Activated CD4-positive, alpha-beta memory T cell treated with anti-CD3 and anti-CD28 coated beads, Interleukin-2, amount 10 ng/mL, durations not matched to agents 7 days and 5 days (primary cell): ENCODE results near the gene AHSP. TPM values are rescaled to one million over a fixed set of nuclear protein-coding genes. Genes with fewer than 3 reads are reported as not detected.

Source experiments
- CTCF ChIA-PET: fragments of 350-600 bp; sonication (Branson Sonifier 250); formaldehyde crosslinking; loops from one replicate; lab custom pipeline; 2021; ENCODE audit warnings: antibody characterized with exemption, inconsistent platforms; lab: Charles Lee
- POLR2A ChIA-PET: fragments of 350-600 bp; sonication (Branson Sonifier 250); formaldehyde crosslinking; loops from one replicate; lab custom pipeline; 2021; ENCODE audit warnings: antibody characterized with exemption; lab: Charles Lee
- DNase-seq: peaks from one replicate; pipeline ENCODE4 v3.0.0-alpha.2; 2020
- H3K27ac Mint-ChIP-seq: one replicate; pipeline ENCODE4 v1.8.0; 2021; ENCODE audit warnings: mild to moderate bottlenecking, mixed read lengths
- H3K27me3 Mint-ChIP-seq: one replicate; pipeline ENCODE4 v1.8.0; 2021; ENCODE audit warnings: mixed read lengths
- H3K36me3 Mint-ChIP-seq: one replicate; pipeline ENCODE4 v1.8.0; 2021; ENCODE audit warnings: low read depth, mixed read lengths
- H3K4me1 Mint-ChIP-seq: one replicate; pipeline ENCODE4 v1.8.0; 2021; ENCODE audit warnings: mixed read lengths
- H3K4me3 Mint-ChIP-seq: one replicate; pipeline ENCODE4 v1.8.0; 2021; ENCODE audit warnings: mild to moderate bottlenecking, mixed read lengths
- H3K9me3 Mint-ChIP-seq: one replicate; pipeline ENCODE4 v1.8.0; 2021; ENCODE audit warnings: mixed read lengths
- total RNA-seq, 2 experiments: library from RNA; stranded (reverse); gene quantifications; one replicate each; pipeline ENCODE4 v1.2.3, GENCODE V29; 2021

Gene AHSP
- total RNA-seq, 2 experiments from 2014 or later, result not detected

- Mint-ChIP-seq H3K4me3 (no peak overlapping the region), H3K27me3 (peaks cover 7% of the 10 kb centered on the region), H3K27ac (no peak overlapping the region), H3K9me3 (no peaks in the 10 kb centered on the region), H3K4me1 (peaks cover 12% of the 10 kb centered on the region), H3K36me3 (peaks cover 11% of the 10 kb centered on the region)
- CTCF ChIA-PET, result interaction anchor here (1.8 kb wide), 1 partner anchor 28 kb away, joined by 10 read pairs; no protein-coding TSS in a partner anchor
- no peak for DNase-seq
- POLR2A ChIA-PET, result interaction anchor here (0.9 to 4.2 kb wide), 5 partner anchors 9 to 29 kb away, joined by 3 to 19 read pairs (median 10); partner anchors contain the start of gene RUSF1
Measured at GRCh38 chr16:31488468-31489297, 39.0 kb upstream of the AHSP start.

- Mint-ChIP-seq H3K4me3 (no peak overlapping the region), H3K4me1 (peaks cover 12% of the 10 kb centered on the region), H3K9me3 (no peaks in the 10 kb centered on the region), H3K36me3 (peaks cover 11% of the 10 kb centered on the region), H3K27ac (no peak overlapping the region), H3K27me3 (peaks cover 7% of the 10 kb centered on the region)
- POLR2A ChIA-PET, result interaction anchor here (1.0 to 4.2 kb wide), 4 partner anchors 10 to 29 kb away, joined by 3 to 19 read pairs (median 6); partner anchors contain the start of gene RUSF1
- CTCF ChIA-PET, result no interaction called here
- DNase-seq, result no peak
Measured at GRCh38 chr16:31489298-31489564, 38.5 kb upstream of the AHSP start.

GRCh38 chr16:31489616-31490584, 37.8 kb upstream of the AHSP start:
- peaks cover 12% of the 10 kb centered on the region for H3K4me1 Mint-ChIP-seq
- peaks cover 7% of the 10 kb centered on the region for H3K27me3 Mint-ChIP-seq
- peaks cover 11% of the 10 kb centered on the region for H3K36me3 Mint-ChIP-seq
- no peaks in the 10 kb centered on the region for H3K9me3 Mint-ChIP-seq
- CTCF ChIA-PET, result interaction anchor here (0.6 to 1.2 kb wide), 2 partner anchors 35 to 272 kb away, joined by 3 read pairs; no protein-coding TSS in a partner anchor
- POLR2A ChIA-PET, result interaction anchor here (1.0 to 3.4 kb wide), 4 partner anchors 10 to 30 kb away, joined by 3 to 10 read pairs (median 3); partner anchors contain the start of gene RUSF1
- no peak overlapping the region for H3K27ac Mint-ChIP-seq
- H3K4me3 Mint-ChIP-seq, result peak overlapping the region; percentile 5
- DNase-seq, result no peak

GRCh38 chr16:31491778-31492418, 35.8 kb upstream of the AHSP start:
- DNase-seq, result no peak
- Mint-ChIP-seq H3K36me3 (peaks cover 11% of the 10 kb centered on the region), H3K9me3 (no peaks in the 10 kb centered on the region), H3K27me3 (no peaks in the 10 kb centered on the region), H3K4me3 (no peak overlapping the region), H3K4me1 (peaks cover 7% of the 10 kb centered on the region), H3K27ac (no peak overlapping the region)
- ChIA-PET POLR2A (interaction anchor here (3.4 kb wide), 1 partner anchor 16 kb away, joined by 10 read pairs; the partner anchor contains the start of gene RUSF1), CTCF (interaction anchor here (1.2 to 1.4 kb wide), 2 partner anchors 11 to 377 kb away, joined by 4 to 7 read pairs; no protein-coding TSS in a partner anchor)

GRCh38 chr16:31493506-31494125, 34.1 kb upstream of the AHSP start:
- no peak for DNase-seq
- Mint-ChIP-seq H3K27me3 (no peaks in the 10 kb centered on the region), H3K27ac (no peak overlapping the region), H3K4me3 (no peak overlapping the region), H3K4me1 (no peaks in the 10 kb centered on the region), H3K36me3 (peaks cover 17% of the 10 kb centered on the region), H3K9me3 (no peaks in the 10 kb centered on the region)
- ChIA-PET POLR2A (no interaction called here), CTCF (no interaction called here)

- Mint-ChIP-seq H3K36me3 (peaks cover 17% of the 10 kb centered on the region), H3K9me3 (no peaks in the 10 kb centered on the region), H3K4me3 (no peak overlapping the region), H3K27me3 (no peaks in the 10 kb centered on the region), H3K27ac (no peak overlapping the region), H3K4me1 (no peaks in the 10 kb centered on the region)
- no peak for DNase-seq
- CTCF ChIA-PET, result no interaction called here
- POLR2A ChIA-PET, result interaction anchor here (0.9 to 1.4 kb wide), 2 partner anchors 10 to 12 kb away, joined by 3 read pairs; partner anchors contain the start of gene RUSF1
Measured at GRCh38 chr16:31496670-31497069, 31.0 kb upstream of the AHSP start.

GRCh38 chr16:31498493-31498892, 29.2 kb upstream of the AHSP start:
- no peaks in the 10 kb centered on the region for H3K4me1 Mint-ChIP-seq
- H3K36me3 Mint-ChIP-seq, result peaks cover 18% of the 10 kb centered on the region
- CTCF ChIA-PET, result no interaction called here
- no peaks in the 10 kb centered on the region for H3K9me3 Mint-ChIP-seq
- no peak for DNase-seq
- H3K27me3 Mint-ChIP-seq, result no peaks in the 10 kb centered on the region
- H3K27ac Mint-ChIP-seq, result no peak overlapping the region
- POLR2A ChIA-PET, result no interaction called here
- no peak overlapping the region for H3K4me3 Mint-ChIP-seq

- Mint-ChIP-seq H3K9me3 (no peaks in the 10 kb centered on the region), H3K36me3 (peaks cover 17% of the 10 kb centered on the region), H3K27me3 (no peaks in the 10 kb centered on the region), H3K4me1 (peaks cover 8% of the 10 kb centered on the region), H3K4me3 (no peak overlapping the region), H3K27ac (no peak overlapping the region)
- no peak for DNase-seq
- ChIA-PET POLR2A (interaction anchor here (1.7 kb wide), 1 partner anchor 13 kb away, joined by 5 read pairs; no protein-coding TSS in a partner anchor), CTCF (no interaction called here)
Measured at GRCh38 chr16:31499928-31500327, 27.8 kb upstream of the AHSP start.

GRCh38 chr16:31501226-31501965, 26.3 kb upstream of the AHSP start:
- H3K27ac Mint-ChIP-seq, result no peak overlapping the region
- peaks cover 28% of the 10 kb centered on the region for H3K36me3 Mint-ChIP-seq
- ChIA-PET POLR2A (interaction anchor here (1.5 to 1.7 kb wide), 2 partner anchors 11 to 14 kb away, joined by 3 to 5 read pairs; no protein-coding TSS in a partner anchor), CTCF (interaction anchor here (2.2 kb wide), 1 partner anchor 42 kb away, joined by 13 read pairs; the partner anchor contains the start of gene ARMC5)
- H3K4me1 Mint-ChIP-seq, result peaks cover 22% of the 10 kb centered on the region
- DNase-seq, result no peak
- no peaks in the 10 kb centered on the region for H3K9me3 Mint-ChIP-seq
- H3K27me3 Mint-ChIP-seq, result no peaks in the 10 kb centered on the region
- H3K4me3 Mint-ChIP-seq, result no peak overlapping the region

- peaks cover 26% of the 10 kb centered on the region for H3K4me1 Mint-ChIP-seq
- POLR2A ChIA-PET, result interaction anchor here (1.5 kb wide), 1 partner anchor 11 kb away, joined by 3 read pairs; no protein-coding TSS in a partner anchor
- DNase-seq, result no peak
- H3K4me3 Mint-ChIP-seq, result no peak overlapping the region
- no peaks in the 10 kb centered on the region for H3K9me3 Mint-ChIP-seq
- H3K27me3 Mint-ChIP-seq, result no peaks in the 10 kb centered on the region
- CTCF ChIA-PET, result interaction anchor here (2.2 kb wide), 1 partner anchor 42 kb away, joined by 13 read pairs; the partner anchor contains the start of gene ARMC5
- no peak overlapping the region for H3K27ac Mint-ChIP-seq
- peaks cover 28% of the 10 kb centered on the region for H3K36me3 Mint-ChIP-seq
Measured at GRCh38 chr16:31501966-31502348, 25.7 kb upstream of the AHSP start.

GRCh38 chr16:31502981-31503380, 24.7 kb upstream of the AHSP start:
- DNase-seq, result no peak
- Mint-ChIP-seq H3K27me3 (no peaks in the 10 kb centered on the region), H3K27ac (no peak overlapping the region), H3K4me3 (no peak overlapping the region), H3K36me3 (peaks cover 23% of the 10 kb centered on the region), H3K9me3 (no peaks in the 10 kb centered on the region), H3K4me1 (peaks cover 31% of the 10 kb centered on the region)
- POLR2A ChIA-PET, result no interaction called here
- CTCF ChIA-PET, result interaction anchor here (1.3 to 2.2 kb wide), 2 partner anchors 12 to 43 kb away, joined by 7 to 13 read pairs; partner anchors contain the start of gene ARMC5
